GM23338 (cell line): ENCODE data around the gene CBFA2T2. TPM values are rescaled to one million over a fixed set of nuclear protein-coding genes. Genes with fewer than 3 reads are reported as not detected.

ENCODE experiments used
- ATAC-seq: fragments of 200-7000 bp; cut with Tn5 transposase; 3 replicates; pipeline ENCODE4 v1.9.1; 2020
- DNase-seq: peaks from one replicate; pipeline ENCODE4 v3.0.0-alpha.2; 2015; ENCODE audit warnings: low spot score
- H2AFZ ChIP-seq: fragments of 200-600 bp; sonication (generic); 2 replicates; pipeline ENCODE4 v1.8.0; 2016; ENCODE audit warnings: antibody characterized with exemption, mild to moderate bottlenecking, moderate library complexity
- H3F3A ChIP-seq: fragments of 200-600 bp; sonication (generic); replicated peaks from 2 replicates; pipeline ENCODE4 v1.8.0; 2017; ENCODE audit warnings: antibody characterized with exemption, mixed run types, low read depth
- H3K27ac ChIP-seq: fragments of 200-600 bp; sonication (generic); 2 replicates; pipeline ENCODE4 v1.6.1; 2016; ENCODE audit warnings: low read depth
- H3K27me3 ChIP-seq: fragments of 200-600 bp; sonication (generic); 2 replicates; pipeline ENCODE4 v1.8.0; 2016; ENCODE audit warnings: mild to moderate bottlenecking, mixed run types, moderate library complexity; ENCODE audit not compliant: insufficient read depth
- H3K36me3 ChIP-seq: fragments of 200-600 bp; sonication (generic); 2 replicates; pipeline ENCODE4 v1.8.0; 2016; ENCODE audit warnings: mild to moderate bottlenecking; ENCODE audit not compliant: insufficient read depth
- H3K4me1 ChIP-seq: fragments of 200-600 bp; sonication (generic); 2 replicates; pipeline ENCODE4 v1.8.0; 2016; ENCODE audit warnings: mild to moderate bottlenecking, moderate library complexity; ENCODE audit not compliant: insufficient read depth
- H3K4me2 ChIP-seq: fragments of 200-600 bp; sonication (generic); 2 replicates; pipeline ENCODE4 v1.7.1; 2017; ENCODE audit warnings: mixed run types
- H3K4me3 ChIP-seq: fragments of 200-600 bp; sonication (generic); 2 replicates; pipeline ENCODE4 v1.6.1; 2016; ENCODE audit warnings: mixed run types
- H3K79me2 ChIP-seq: fragments of 200-600 bp; sonication (generic); replicated peaks from 2 replicates; pipeline ENCODE4 v1.8.0; 2017; ENCODE audit warnings: mild to moderate bottlenecking; ENCODE audit not compliant: insufficient read depth
- H3K9me2 ChIP-seq: fragments of 200-600 bp; sonication (generic); 2 replicates; pipeline ENCODE4 v1.8.0; 2017; ENCODE audit not compliant: insufficient read depth
- H4K20me1 ChIP-seq: fragments of 200-600 bp; sonication (generic); replicated peaks from 2 replicates; pipeline ENCODE4 v1.8.0; 2017; ENCODE audit warnings: mild to moderate bottlenecking; ENCODE audit not compliant: insufficient read depth
- H3K27ac Mint-ChIP-seq: 2 replicates; pipeline ENCODE4 v1.8.0; 2020; ENCODE audit warnings: inconsistent platforms, mild to moderate bottlenecking, moderate library complexity, mixed read lengths
- H3K27me3 Mint-ChIP-seq: 3 replicates; pipeline ENCODE4 v1.8.0; 2022; ENCODE audit warnings: low read depth, mild to moderate bottlenecking, moderate library complexity, mixed read lengths, inconsistent platforms; ENCODE audit not compliant: insufficient read depth, poor library complexity
- H3K36me3 Mint-ChIP-seq: 3 replicates; pipeline ENCODE4 v1.8.0; 2021; ENCODE audit warnings: low read depth, mild to moderate bottlenecking, inconsistent platforms, moderate library complexity, mixed read lengths
- H3K4me1 Mint-ChIP-seq: 3 replicates; pipeline ENCODE4 v1.8.0; 2020; ENCODE audit warnings: mild to moderate bottlenecking, inconsistent platforms, mixed read lengths
- H3K4me3 Mint-ChIP-seq: 3 replicates; pipeline ENCODE4 v1.8.0; 2021; ENCODE audit warnings: moderate library complexity, mild to moderate bottlenecking, inconsistent platforms, mixed read lengths
- H3K9me3 Mint-ChIP-seq: 3 replicates; pipeline ENCODE4 v1.8.0; 2020; ENCODE audit warnings: moderate library complexity, mild to moderate bottlenecking, inconsistent platforms, mixed read lengths
- CTCF ChIP-seq, 2 experiments: fragments of 200-600 bp in 1 of 2; sonication (generic) in 1 of 2; conservative IDR thresholded peaks; 2 replicates each; pipeline versions ENCODE4 v1.5.1 to v1.6.1; 2016 to 2017; ENCODE audit warnings: antibody characterized with exemption in 2 of 2, low read depth in 2 of 2, mild to moderate bottlenecking in 2 of 2, moderate library complexity in 1 of 2
- ETS1 ChIP-seq: IDR thresholded peaks from 2 replicates; pipeline ENCODE4 v1.6.1; 2016; ENCODE audit warnings: antibody characterized with exemption
- EZH2 ChIP-seq: fragments of 200-600 bp; sonication (generic); IDR thresholded peaks from one replicate; pipeline ENCODE4 v1.8.0; 2017; ENCODE audit warnings: antibody characterized with exemption, mild to moderate bottlenecking, low read depth; ENCODE audit not compliant: unreplicated experiment
- JUNB ChIP-seq: IDR thresholded peaks from one replicate; pipeline ENCODE4 v1.6.1; 2016; ENCODE audit warnings: antibody characterized with exemption; ENCODE audit not compliant: unreplicated experiment
- NANOG ChIP-seq: IDR thresholded peaks from 2 replicates; pipeline ENCODE4 v1.6.1; 2016; ENCODE audit warnings: antibody characterized with exemption, borderline replicate concordance
- POLR2AphosphoS5 ChIP-seq: IDR thresholded peaks from 2 replicates; pipeline ENCODE4 v1.6.1; 2016; ENCODE audit warnings: antibody characterized with exemption, low read depth
- REST ChIP-seq: IDR thresholded peaks from one replicate; pipeline ENCODE4 v1.6.1; 2018; ENCODE audit warnings: antibody characterized with exemption; ENCODE audit not compliant: unreplicated experiment
- STAT1 ChIP-seq: IDR thresholded peaks from one replicate; pipeline ENCODE4 v1.6.1; 2016; ENCODE audit warnings: antibody characterized with exemption; ENCODE audit not compliant: unreplicated experiment
- ZNF114 ChIP-seq: fragments of 250-450 bp; sonication (Bioruptor Pico); IDR thresholded peaks from 2 replicates; pipeline ENCODE4 v1.5.0; 2020; ENCODE audit warnings: mild to moderate bottlenecking, moderate library complexity
- ZNF331 ChIP-seq: fragments of 250-450 bp; sonication (Bioruptor Pico); IDR thresholded peaks from 2 replicates; pipeline ENCODE4 v1.5.0; 2020; ENCODE audit warnings: low read depth, mild to moderate bottlenecking, moderate library complexity
- ZNF462 ChIP-seq: fragments of 250-450 bp; sonication (Bioruptor Pico); IDR thresholded peaks from 2 replicates; pipeline ENCODE4 v1.5.0; 2020; ENCODE audit warnings: mild to moderate bottlenecking, moderate library complexity
- polyA plus RNA-seq: library from polyadenylated mRNA; unstranded; fragments of >200 nt; fragmentation: Nextera tagmentation; extraction: Ambion mirVana; gene quantifications from 2 replicates; pipeline ENCODE4 v1.2.1, GENCODE V29; 2016
- total RNA-seq: library from RNA; depleted of rRNA; stranded (reverse); fragments of >200 nt; shearing (Covaris generic); gene quantifications from 2 replicates; pipeline ENCODE4 v1.2.3, GENCODE V29; 2014

The CBFA2T2 gene
- total and polyA plus RNA-seq, 2 experiments from 2014 or later = 12.7 to 15.8 TPM

- no peak for TF ChIP-seq REST
Observed at GRCh38 chr20:33664085-33664761, 174.3 kb downstream of the CBFA2T2 start (continued).

- Mint-ChIP-seq H3K36me3 (peaks cover 14% of the 10 kb centered on the region), H3K27ac (no peak overlapping the region; the same call in 1 of the 2 replicates), H3K9me3 (no peaks in the 10 kb centered on the region), H3K4me3 (peak overlapping the region; percentile 76), H3K4me1 (peaks cover 28% of the 10 kb centered on the region), H3K27me3 (peaks cover 23% of the 10 kb centered on the region)
- Histone ChIP-seq H3F3A (peaks cover 11% of the 10 kb centered on the region; the same call in 1 of the 2 replicates), H3K4me2 (peak overlapping the region; percentile 91; the same call in 1 of the 2 replicates), H3K9me2 (no peaks in the 10 kb centered on the region), H2AFZ (no peak overlapping the region), H3K79me2 (no peaks in the 10 kb centered on the region), H3K36me3 (no peaks in the 10 kb centered on the region), H3K27ac (no peak overlapping the region), H3K27me3 (peaks cover 17% of the 10 kb centered on the region; the same call in 1 of the 2 replicates), H4K20me1 (peaks cover 3% of the 10 kb centered on the region), H3K4me3 (no peak overlapping the region), H3K4me1 (peaks cover 14% of the 10 kb centered on the region; the same call in 1 of the 2 replicates)
- ATAC-seq (no peak), DNase-seq (no peak)
- TF ChIP-seq ZNF331 (CRISPR knock-in tag) (no peak), ZNF114 (CRISPR knock-in tag) (no peak), ZNF462 (CRISPR knock-in tag) (no peak), JUNB (no peak), NANOG (no peak), ETS1 (no peak), POLR2AphosphoS5 (no peak), EZH2 (no peak), CTCF (conservative IDR thresholded peaks at IDR 0.05; ENCODE audit: low read depth in 2 of 2) (no peak), STAT1 (no peak)
Observed at GRCh38 chr20:33664762-33665144, 174.9 kb downstream of the CBFA2T2 start.
